CD4-positive, CD25-positive, alpha-beta regulatory T cell (primary cell): Measurements from ENCODE around the gene CTNNA1. TPM values are rescaled to one million over a fixed set of nuclear protein-coding genes. Genes with fewer than 3 reads are reported as not detected.
A peak's percentile ranks its signal among the peaks of the same experiment; 100 is the strongest.

ENCODE experiments used
- ATAC-seq, 2 donors: fragments of 150-1000 bp; cut with Tn5 transposase; one replicate each; pipeline ENCODE4 v1.10.0; 2021; ENCODE audit warnings: low read depth in 2 of 2, moderate number of reproducible peaks in 2 of 2, moderate library complexity in 1 of 2
- DNase-seq, 3 donors: peaks; one replicate each; pipeline versions ENCODE4 v3.0.0 to v3.0.0-alpha.2; 2012 to 2022; ENCODE audit warnings: mixed read lengths in 1 of 3
- H3K27ac ChIP-seq: one replicate; pipeline ENCODE4 v1.7.0; 2013; ENCODE audit warnings: mild to moderate bottlenecking, low read length; ENCODE audit not compliant: insufficient read depth, poor library complexity, severe bottlenecking
- H3K27me3 ChIP-seq: one replicate; pipeline ENCODE4 v1.7.0; 2013; ENCODE audit warnings: low read length; ENCODE audit not compliant: control insufficient read depth, insufficient read depth
- H3K36me3 ChIP-seq: one replicate; pipeline ENCODE4 v1.7.0; 2013; ENCODE audit warnings: mild to moderate bottlenecking, low read length, moderate library complexity; ENCODE audit not compliant: control insufficient read depth, insufficient read depth
- H3K4me1 ChIP-seq: 2 replicates; pipeline ENCODE4 v1.7.0; 2013; ENCODE audit warnings: mild to moderate bottlenecking, low read length; ENCODE audit not compliant: insufficient read depth, control insufficient read depth, poor library complexity, severe bottlenecking
- H3K4me3 ChIP-seq: one replicate; pipeline ENCODE4 v1.7.0; 2013; ENCODE audit warnings: low read depth, mild to moderate bottlenecking, low read length, moderate library complexity
- H3K9me3 ChIP-seq, 2 experiments: 1 replicate in 1 of 2; 2 replicates in 1 of 2; pipeline ENCODE4 v1.7.0; 2013; ENCODE audit warnings: low read length in 2 of 2, mild to moderate bottlenecking in 1 of 2, moderate library complexity in 1 of 2; ENCODE audit not compliant: control insufficient read depth in 2 of 2
- H3K27ac Mint-ChIP-seq, 3 donors: one replicate each; pipeline ENCODE4 v1.8.0; 2020 to 2022; ENCODE audit warnings: mild to moderate bottlenecking in 3 of 3, mixed read lengths in 3 of 3, moderate library complexity in 2 of 3
- H3K27me3 Mint-ChIP-seq: one replicate; pipeline ENCODE4 v1.8.0; 2022; ENCODE audit warnings: mild to moderate bottlenecking, mixed read lengths
- H3K36me3 Mint-ChIP-seq: one replicate; pipeline ENCODE4 v1.8.0; 2020; ENCODE audit warnings: mixed read lengths
- H3K4me1 Mint-ChIP-seq, 4 donors: one replicate each; pipeline ENCODE4 v1.8.0; 2020 to 2022; ENCODE audit warnings: mixed read lengths in 4 of 4, mild to moderate bottlenecking in 1 of 4
- H3K4me3 Mint-ChIP-seq, 4 donors: one replicate each; pipeline ENCODE4 v1.8.0; 2020 to 2022; ENCODE audit warnings: mild to moderate bottlenecking in 4 of 4, mixed read lengths in 4 of 4, moderate library complexity in 3 of 4
- H3K9me3 Mint-ChIP-seq, 7 donors: one replicate each; pipeline ENCODE4 v1.8.0; 2020 to 2022; ENCODE audit warnings: mixed read lengths in 7 of 7, mild to moderate bottlenecking in 3 of 7, moderate library complexity in 2 of 7
- polyA plus RNA-seq, 4 donors: library from polyadenylated mRNA; unstranded; fragments of 300-500 nt; fragmentation: Illumina TruSeq; gene quantifications; one replicate each; pipeline ENCODE4 v1.2.3, GENCODE V29; 2021
- total RNA-seq: library from RNA; stranded (reverse); gene quantifications from one replicate; pipeline ENCODE4 v1.2.3, GENCODE V29; 2022

CTNNA1 gene
- total and polyA plus RNA-seq, 5 donors from 2014 or later: 8.9 to 48.6 (median 13.5) TPM

- Histone ChIP-seq H3K27me3 (no peaks in the 10 kb centered on the region), H3K27ac (no peak overlapping the region), H3K9me3 (no peaks in the 10 kb centered on the region), H3K4me1 (no peaks in the 10 kb centered on the region), H3K4me3 (no peak overlapping the region), H3K36me3 (peaks cover 16% of the 10 kb centered on the region)
- Mint-ChIP-seq H3K4me1 (peaks cover 0 to 7% (median 2%) of the 10 kb centered on the region in 4 donors), H3K9me3 (peaks cover 0 to 2% (median 0%) of the 10 kb centered on the region in 7 donors), H3K36me3 (peaks cover 24% of the 10 kb centered on the region), H3K27ac (no peak overlapping the region), H3K4me3 (no peak overlapping the region), H3K27me3 (no peaks in the 10 kb centered on the region)
- ATAC-seq (no peak), DNase-seq (no peak)
These were observed 183.2 kb downstream of the CTNNA1 start for GRCh38 chr5:138936225-138936967.

- Mint-ChIP-seq H3K36me3 (peaks cover 24% of the 10 kb centered on the region), H3K9me3 (peaks cover 0 to 2% (median 0%) of the 10 kb centered on the region in 7 donors), H3K4me3 (no peak overlapping the region), H3K27ac (no peak overlapping the region), H3K27me3 (no peaks in the 10 kb centered on the region), H3K4me1 (peaks cover 0 to 7% (median 2%) of the 10 kb centered on the region in 4 donors)
- DNase-seq: no peak
- Histone ChIP-seq H3K9me3 (no peaks in the 10 kb centered on the region), H3K4me1 (no peaks in the 10 kb centered on the region), H3K36me3 (peaks cover 10% of the 10 kb centered on the region), H3K27me3 (no peaks in the 10 kb centered on the region), H3K27ac (no peak overlapping the region), H3K4me3 (no peak overlapping the region)
- ATAC-seq: no peak
These were observed 183.7 kb downstream of the CTNNA1 start for GRCh38 chr5:138936968-138937345.

- Histone ChIP-seq H3K9me3 (no peaks in the 10 kb centered on the region), H3K27ac (no peak overlapping the region), H3K4me3 (no peak overlapping the region), H3K27me3 (no peaks in the 10 kb centered on the region), H3K4me1 (no peaks in the 10 kb centered on the region), H3K36me3 (peaks cover 8% of the 10 kb centered on the region)
- H3K27me3 Mint-ChIP-seq: no peaks in the 10 kb centered on the region
- peaks cover 0 to 2% (median 0%) of the 10 kb centered on the region in 7 donors for H3K9me3 Mint-ChIP-seq
- no peak overlapping the region for H3K27ac Mint-ChIP-seq
- peaks cover 0 to 7% (median 2%) of the 10 kb centered on the region in 4 donors for H3K4me1 Mint-ChIP-seq
- no peak overlapping the region for H3K4me3 Mint-ChIP-seq
- no peak for ATAC-seq
- no peak for DNase-seq
- H3K36me3 Mint-ChIP-seq: peaks cover 24% of the 10 kb centered on the region
These were observed 184.5 kb downstream of the CTNNA1 start for GRCh38 chr5:138937392-138938387.

GRCh38 chr5:138938526-138938925 is 185.3 kb downstream of the CTNNA1 start:
- Histone ChIP-seq H3K27ac (no peak overlapping the region), H3K4me3 (no peak overlapping the region), H3K36me3 (peaks cover 4% of the 10 kb centered on the region), H3K27me3 (no peaks in the 10 kb centered on the region), H3K9me3 (no peaks in the 10 kb centered on the region), H3K4me1 (no peaks in the 10 kb centered on the region)
- peaks cover 0 to 7% (median 2%) of the 10 kb centered on the region in 4 donors for H3K4me1 Mint-ChIP-seq
- H3K36me3 Mint-ChIP-seq: peaks cover 19% of the 10 kb centered on the region
- H3K27me3 Mint-ChIP-seq: no peaks in the 10 kb centered on the region
- ATAC-seq: no peak
- H3K27ac Mint-ChIP-seq: peak overlapping the region in 1 of 3 donors; percentile 8
- H3K4me3 Mint-ChIP-seq: no peak overlapping the region
- DNase-seq: peak in 1 of 3 donors; percentile 12
- peaks cover 0 to 2% (median 0%) of the 10 kb centered on the region in 7 donors for H3K9me3 Mint-ChIP-seq

- no peak for DNase-seq
- peaks cover 14% of the 10 kb centered on the region for H3K36me3 Mint-ChIP-seq
- H3K4me3 Mint-ChIP-seq: no peak overlapping the region
- H3K27me3 Mint-ChIP-seq: no peaks in the 10 kb centered on the region
- Histone ChIP-seq H3K36me3 (no peaks in the 10 kb centered on the region), H3K9me3 (no peaks in the 10 kb centered on the region), H3K4me1 (no peaks in the 10 kb centered on the region), H3K27me3 (no peaks in the 10 kb centered on the region), H3K4me3 (no peak overlapping the region), H3K27ac (no peak overlapping the region)
- peaks cover 0 to 2% (median 0%) of the 10 kb centered on the region in 7 donors for H3K9me3 Mint-ChIP-seq
- H3K27ac Mint-ChIP-seq: no peak overlapping the region
- H3K4me1 Mint-ChIP-seq: peaks cover 0 to 10% (median 4%) of the 10 kb centered on the region in 4 donors
- no peak for ATAC-seq
These were observed 188.8 kb downstream of the CTNNA1 start for GRCh38 chr5:138942066-138942465.

GRCh38 chr5:138942861-138943260 is 189.6 kb downstream of the CTNNA1 start:
- Mint-ChIP-seq H3K4me3 (no peak overlapping the region), H3K4me1 (peaks cover 0 to 10% (median 4%) of the 10 kb centered on the region in 4 donors), H3K27ac (no peak overlapping the region), H3K27me3 (no peaks in the 10 kb centered on the region), H3K36me3 (peaks cover 14% of the 10 kb centered on the region), H3K9me3 (peaks cover 0 to 2% (median 0%) of the 10 kb centered on the region in 7 donors)
- no peak overlapping the region for H3K27ac ChIP-seq
- DNase-seq: no peak
- no peaks in the 10 kb centered on the region for H3K36me3 ChIP-seq
- no peak overlapping the region for H3K4me3 ChIP-seq
- no peak for ATAC-seq
- no peaks in the 10 kb centered on the region for H3K9me3 ChIP-seq
- no peaks in the 10 kb centered on the region for H3K4me1 ChIP-seq
- H3K27me3 ChIP-seq: no peaks in the 10 kb centered on the region

GRCh38 chr5:138943599-138944173 is 190.5 kb downstream of the CTNNA1 start:
- Mint-ChIP-seq H3K9me3 (peaks cover 0 to 2% (median 0%) of the 10 kb centered on the region in 7 donors), H3K27ac (peak overlapping the region in 2 of 3 donors; percentile 62 to 74), H3K4me1 (peaks cover 0 to 9% (median 4%) of the 10 kb centered on the region in 4 donors), H3K27me3 (no peaks in the 10 kb centered on the region), H3K36me3 (peaks cover 14% of the 10 kb centered on the region), H3K4me3 (no peak overlapping the region)
- Histone ChIP-seq H3K4me1 (no peaks in the 10 kb centered on the region), H3K36me3 (no peaks in the 10 kb centered on the region), H3K27me3 (no peaks in the 10 kb centered on the region), H3K27ac (no peak overlapping the region), H3K4me3 (no peak overlapping the region), H3K9me3 (no peaks in the 10 kb centered on the region)
- no peak for ATAC-seq
- DNase-seq: peak in 1 of 3 donors; percentile 6
